ENCODE data around the gene SLC22A3.

DNA sequence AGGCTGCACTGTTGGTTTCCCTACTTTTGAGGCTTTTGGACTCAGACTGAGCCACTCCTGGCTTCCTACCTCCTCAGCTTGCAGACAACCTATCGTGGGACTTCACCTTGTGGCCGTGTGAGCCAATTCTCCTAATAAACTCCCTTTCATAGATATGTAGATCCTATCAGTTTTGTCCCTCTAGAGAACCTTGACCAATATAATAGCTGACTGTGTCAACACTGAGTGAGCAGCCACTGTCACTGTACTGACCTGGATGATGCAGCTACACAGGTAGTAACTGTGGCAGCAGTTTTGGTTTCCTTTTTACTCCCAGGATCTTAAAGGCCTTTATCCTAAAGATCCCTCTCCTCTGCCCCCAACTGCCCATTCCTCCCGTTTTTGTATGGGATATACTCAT is 70.2 kb downstream of the SLC22A3 start:
- TF ChIP-seq, protein P1, sequence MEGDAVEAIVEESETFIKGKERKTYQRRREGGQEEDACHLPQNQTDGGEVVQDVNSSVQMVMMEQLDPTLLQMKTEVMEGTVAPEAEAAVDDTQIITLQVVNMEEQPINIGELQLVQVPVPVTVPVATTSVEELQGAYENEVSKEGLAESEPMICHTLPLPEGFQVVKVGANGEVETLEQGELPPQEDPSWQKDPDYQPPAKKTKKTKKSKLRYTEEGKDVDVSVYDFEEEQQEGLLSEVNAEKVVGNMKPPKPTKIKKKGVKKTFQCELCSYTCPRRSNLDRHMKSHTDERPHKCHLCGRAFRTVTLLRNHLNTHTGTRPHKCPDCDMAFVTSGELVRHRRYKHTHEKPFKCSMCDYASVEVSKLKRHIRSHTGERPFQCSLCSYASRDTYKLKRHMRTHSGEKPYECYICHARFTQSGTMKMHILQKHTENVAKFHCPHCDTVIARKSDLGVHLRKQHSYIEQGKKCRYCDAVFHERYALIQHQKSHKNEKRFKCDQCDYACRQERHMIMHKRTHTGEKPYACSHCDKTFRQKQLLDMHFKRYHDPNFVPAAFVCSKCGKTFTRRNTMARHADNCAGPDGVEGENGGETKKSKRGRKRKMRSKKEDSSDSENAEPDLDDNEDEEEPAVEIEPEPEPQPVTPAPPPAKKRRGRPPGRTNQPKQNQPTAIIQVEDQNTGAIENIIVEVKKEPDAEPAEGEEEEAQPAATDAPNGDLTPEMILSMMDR (IDR thresholded peaks at IDR 0.05; ENCODE audit: low read depth, low read length) = no peak
- no peak for TF ChIP-seq POLR2A (IDR thresholded peaks at IDR 0.05; ENCODE audit: extremely low read depth, insufficient read length)

Measured in NB4 (cell line).